Mucosa of descending colon (tissue), 3 donors: Measurements from ENCODE around the gene C6orf58. TPM values are rescaled to one million over a fixed set of nuclear protein-coding genes. Genes with fewer than 3 reads are reported as not detected.

ENCODE experiments used
- ATAC-seq: fragments of 200-7000 bp; cut with Tn5 transposase; one replicate; pipeline ENCODE4 v1.9.1; 2020; ENCODE audit warnings: mild to moderate bottlenecking, moderate library complexity
- DNase-seq, 3 donors: peaks; one replicate each; pipeline ENCODE4 v3.0.0-alpha.2; 2020
- H3K36me3 ChIP-seq: fragments of 200-600 bp; one replicate; pipeline ENCODE4 v1.8.0; 2021; ENCODE audit warnings: low read depth, mild to moderate bottlenecking
- H3K4me1 ChIP-seq: fragments of 200-600 bp; one replicate; pipeline ENCODE4 v1.8.0; 2021; ENCODE audit warnings: low read depth, mild to moderate bottlenecking
- H3K4me3 ChIP-seq: fragments of 200-600 bp; one replicate; pipeline ENCODE4 v1.8.0; 2021; ENCODE audit warnings: mild to moderate bottlenecking
- H3K9me3 ChIP-seq: fragments of 200-600 bp; one replicate; pipeline ENCODE4 v1.8.0; 2021; ENCODE audit warnings: mild to moderate bottlenecking
- CTCF ChIP-seq: fragments of 200-600 bp; IDR thresholded peaks from one replicate; pipeline ENCODE4 v1.8.0; 2022; ENCODE audit warnings: antibody characterized with exemption, mild to moderate bottlenecking
- intact Hi-C, 2 donors: fragments of 100-400 bp; cut with DNase I in 1 of 2; cut with micrococcal nuclease in 1 of 2; formaldehyde crosslinking; loops; one replicate each; pipeline versions ENCODE4 v1.11.0 to v1.11.1; 2022; cut with DNase I, micrococcal nuclease
- total RNA-seq, 3 donors: library from RNA; stranded (reverse); fragmentation: NEBNext Ultra II Directional in 2 of 3; extraction: Animal tissue kit (Norgen Biotek cat#: 25700) in 2 of 3; gene quantifications; one replicate each; pipeline versions ENCODE4 v1.2.1 to v1.2.4, GENCODE V29; 2021 to 2023
- donor health status: DM: no; HTN: no; CAD: no; lungs with moderate emphysema.
- donor health status: DM: no; HTN: no; CAD: no.
- donor health status: DM: no; HTN: yes; CAD: no.

The C6orf58 gene
- total RNA-seq, 3 donors from 2014 or later, result not detected

GRCh38 chr6:127582777-127583462 is 5.9 kb downstream of the C6orf58 start:
- Histone ChIP-seq H3K36me3 (no peaks in the 10 kb centered on the region), H3K9me3 (no peaks in the 10 kb centered on the region), H3K4me3 (no peak overlapping the region), H3K4me1 (no peaks in the 10 kb centered on the region)
- intact Hi-C loops, result no loop called here
- no peak for ATAC-seq
- no peak for DNase-seq
- TF ChIP-seq CTCF, result no peak

GRCh38 chr6:127585123-127585522 is 8.1 kb downstream of the C6orf58 start:
- no peak for TF ChIP-seq CTCF
- no peaks in the 10 kb centered on the region for H3K4me1 ChIP-seq
- ATAC-seq (no peak), DNase-seq (no peak)
- H3K36me3 ChIP-seq, result no peaks in the 10 kb centered on the region
- no peaks in the 10 kb centered on the region for H3K9me3 ChIP-seq
- intact Hi-C loops, result no loop called here
- H3K4me3 ChIP-seq, result no peak overlapping the region

GRCh38 chr6:127586372-127586771 is 9.4 kb downstream of the C6orf58 start:
- intact Hi-C loops, result no loop called here
- no peak for TF ChIP-seq CTCF
- Histone ChIP-seq H3K9me3 (no peaks in the 10 kb centered on the region), H3K36me3 (no peaks in the 10 kb centered on the region), H3K4me3 (no peak overlapping the region), H3K4me1 (no peaks in the 10 kb centered on the region)
- DNase-seq (no peak), ATAC-seq (peak; percentile 72)

GRCh38 chr6:127587875-127588274 is 10.9 kb downstream of the C6orf58 start:
- no peak for DNase-seq
- ATAC-seq, result no peak
- intact Hi-C loops, result no loop called here
- Histone ChIP-seq H3K36me3 (no peaks in the 10 kb centered on the region), H3K4me3 (no peak overlapping the region), H3K9me3 (no peaks in the 10 kb centered on the region), H3K4me1 (no peaks in the 10 kb centered on the region)
- TF ChIP-seq CTCF, result no peak

GRCh38 chr6:127589135-127589534 is 12.2 kb downstream of the C6orf58 start:
- H3K4me1 ChIP-seq, result no peaks in the 10 kb centered on the region
- no peak overlapping the region for H3K4me3 ChIP-seq
- H3K9me3 ChIP-seq, result no peaks in the 10 kb centered on the region
- intact Hi-C loops, result no loop called here
- no peak for TF ChIP-seq CTCF
- H3K36me3 ChIP-seq, result no peaks in the 10 kb centered on the region
- ATAC-seq (no peak), DNase-seq (no peak)

- intact Hi-C loops, result no loop called here
- H3K4me1 ChIP-seq, result no peaks in the 10 kb centered on the region
- DNase-seq (no peak), ATAC-seq (no peak)
- H3K4me3 ChIP-seq, result no peak overlapping the region
- H3K36me3 ChIP-seq, result no peaks in the 10 kb centered on the region
- no peaks in the 10 kb centered on the region for H3K9me3 ChIP-seq
- TF ChIP-seq CTCF, result no peak
Measured at GRCh38 chr6:127590344-127590743, 13.4 kb downstream of the C6orf58 start.
